Kasumi-1 (cell line): ENCODE results near the gene SCGB3A2.

ENCODE experiments used
- DNase-seq, 2 experiments: peaks; one replicate each; lab custom pipeline; 2025; lab: John Stamatoyannopoulos, UW

The SCGB3A2 gene

GRCh38 chr5:147906326-147907095, 28.0 kb downstream of the SCGB3A2 start, which contains the start of gene C5orf46:
Gene C5orf46, minus strand, starts transcription at chr5:147906538. Its CDS starts 37 bp downstream, at chr5:147906501.
- no peak for DNase-seq

DNA sequence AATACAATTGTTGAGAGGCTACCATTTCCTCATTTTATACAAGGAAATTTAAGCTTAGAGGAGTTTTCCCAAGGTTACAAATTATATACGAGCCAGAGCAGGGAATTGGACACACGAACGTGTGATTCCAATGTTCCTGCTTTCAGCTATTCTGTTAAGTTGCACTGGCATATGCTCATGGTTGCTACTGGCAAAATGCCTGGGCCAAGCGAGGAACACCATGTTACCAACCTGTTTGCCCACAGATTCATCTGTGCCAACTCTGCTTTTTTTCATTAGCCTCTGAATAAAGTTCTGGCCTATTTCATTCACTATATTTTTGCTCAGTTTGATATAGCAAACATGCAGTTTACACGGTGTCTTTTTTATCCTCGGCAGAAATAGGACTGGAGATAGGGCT, 32.9 kb downstream of the SCGB3A2 start:
- DNase-seq: no peak

- DNase-seq: peak; percentile 95 to 97
Measured at GRCh38 chr5:147912011-147912410, 33.5 kb downstream of the SCGB3A2 start.

GRCh38 chr5:147913786-147914185, 35.3 kb downstream of the SCGB3A2 start:
- DNase-seq: no peak

DNA sequence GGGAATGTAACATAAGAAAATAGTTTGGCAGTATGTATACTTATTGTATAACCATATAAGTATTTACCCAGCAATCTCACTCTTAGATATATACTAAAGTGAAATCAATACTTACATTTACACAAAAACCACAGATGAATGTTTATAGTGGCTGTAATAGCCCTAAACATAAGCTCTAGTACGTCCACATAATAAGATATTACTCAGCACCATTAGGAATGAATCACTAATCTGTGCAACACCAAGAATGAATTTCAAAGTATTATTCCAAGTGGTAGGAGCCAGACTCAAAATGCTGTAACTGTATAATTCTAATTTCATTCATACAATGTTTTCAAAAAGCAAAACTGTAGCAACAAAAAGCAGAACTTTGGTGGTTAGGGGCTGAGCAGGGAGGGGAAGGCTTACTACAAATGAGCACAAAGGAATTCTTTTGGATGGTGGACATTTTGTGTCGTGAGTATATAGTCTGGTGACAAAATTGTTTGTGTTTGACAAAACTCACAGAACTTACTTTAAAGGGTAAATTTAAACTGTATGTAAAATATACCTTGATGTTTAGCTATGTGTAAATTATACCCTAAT, 39.7 kb downstream of the SCGB3A2 start:
- peak; percentile 33 to 38 for DNase-seq

DNA sequence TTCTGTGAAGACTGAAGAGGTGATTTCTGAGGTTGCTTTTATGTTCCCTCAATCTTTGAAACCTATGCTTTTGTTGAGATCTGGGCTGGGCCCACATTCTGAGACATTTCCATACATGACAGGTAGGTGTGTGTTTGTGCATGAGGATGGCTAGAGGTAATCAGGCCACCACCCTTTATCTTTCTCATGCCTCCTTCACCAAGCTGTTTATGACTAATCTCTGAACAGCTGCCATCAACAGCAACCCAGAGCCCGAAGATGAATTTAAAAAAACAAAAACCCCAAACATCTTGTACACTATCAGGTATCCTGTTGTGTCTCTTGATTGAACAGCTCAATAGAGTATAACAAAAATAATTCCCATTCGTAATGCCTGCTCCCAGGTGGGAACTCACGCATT, 40.4 kb downstream of the SCGB3A2 start:
- no peak for DNase-seq

DNA sequence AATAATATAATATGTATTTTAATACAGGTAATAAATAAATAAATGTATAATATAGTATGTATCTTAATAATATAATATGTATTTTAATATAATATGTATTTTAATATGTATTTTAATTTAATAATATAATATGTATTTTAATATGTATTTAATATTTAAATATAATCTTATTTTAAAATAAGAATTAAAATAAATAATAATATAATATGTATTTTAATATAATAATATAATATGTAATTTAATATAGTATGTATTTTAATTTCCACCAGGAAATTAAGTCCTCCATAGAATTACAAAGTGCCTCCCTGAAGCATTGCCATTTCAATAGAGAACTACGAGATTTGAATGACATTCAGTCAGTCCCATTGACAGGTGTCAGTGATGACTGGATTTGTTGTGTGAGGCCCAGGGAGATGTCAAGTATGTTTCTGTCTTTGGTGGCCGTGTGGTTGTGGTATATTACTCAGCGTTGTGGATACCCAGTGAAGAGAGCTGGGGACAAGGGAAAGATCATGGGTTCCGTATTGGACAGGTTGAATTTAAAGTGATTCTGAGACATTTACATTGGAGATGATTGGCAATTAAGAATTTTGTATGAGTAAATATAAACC, 42.0 kb downstream of the SCGB3A2 start:
- DNase-seq: peak in 1 of 2 experiments; percentile 15

DNA sequence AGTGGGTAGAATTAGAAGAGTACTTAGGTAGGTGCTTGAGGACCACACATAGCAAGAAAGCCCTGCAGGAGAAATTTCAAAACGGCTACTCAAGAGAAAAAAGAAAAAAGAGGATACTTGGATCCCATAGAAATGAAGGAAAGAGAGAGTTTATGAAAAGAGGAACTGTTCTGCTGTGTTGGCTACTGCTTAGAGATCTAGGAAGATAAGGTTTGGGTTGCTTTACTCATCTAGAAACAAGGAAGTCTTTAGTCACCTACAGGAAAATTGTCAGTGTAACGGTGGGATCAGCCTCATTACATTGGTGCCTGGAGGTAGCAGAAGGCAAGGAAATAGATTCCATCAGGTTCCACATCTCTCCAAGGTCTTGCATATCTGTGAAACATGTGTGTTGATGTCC, 42.6 kb downstream of the SCGB3A2 start:
- DNase-seq: peak; percentile 83 to 86

DNA sequence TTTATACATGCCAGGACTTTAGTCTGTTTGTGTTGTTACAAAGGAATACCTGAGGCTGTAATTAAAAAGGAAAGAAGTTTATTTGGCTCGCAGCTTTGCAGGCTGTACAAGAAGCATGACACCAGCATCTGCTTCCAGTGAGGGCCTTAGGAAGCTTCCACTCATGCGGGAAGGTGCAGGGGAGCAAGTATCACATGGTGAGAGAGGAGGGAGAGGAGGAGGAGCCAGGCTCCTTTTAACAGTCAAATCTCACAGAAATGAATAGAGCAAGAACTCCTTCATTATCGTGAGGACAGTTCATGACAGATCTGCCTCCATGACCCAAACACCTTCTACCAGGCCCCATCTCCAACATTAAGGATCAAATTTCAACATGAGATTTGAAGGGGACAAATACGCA, 46.5 kb downstream of the SCGB3A2 start:
- DNase-seq: no peak

- DNase-seq: peak; percentile 56 to 59
Measured at GRCh38 chr5:147927901-147928300, 49.4 kb downstream of the SCGB3A2 start.

DNA sequence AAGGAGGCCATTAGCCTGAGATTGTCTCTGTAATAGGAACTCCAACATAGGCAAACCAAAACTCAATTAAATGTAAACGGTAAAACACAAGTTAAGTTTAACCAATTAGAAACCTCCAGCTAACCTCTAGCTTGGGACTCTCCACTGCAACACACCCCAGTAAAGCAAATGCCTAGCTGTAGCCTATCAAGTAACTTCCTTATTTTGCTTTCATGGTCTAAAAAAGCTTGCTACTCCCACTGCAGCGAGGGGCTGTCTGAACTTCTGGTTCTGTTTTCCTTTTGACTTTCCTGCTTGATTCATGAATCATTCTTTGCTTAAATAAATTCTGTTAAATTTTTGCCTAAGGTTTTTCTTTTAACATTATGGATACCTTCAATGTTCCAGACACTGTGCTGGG, 52.3 kb downstream of the SCGB3A2 start:
- peak; percentile 84 to 86 for DNase-seq
